Measurements from ENCODE around the gene SIRT7. TPM values are rescaled to one million over a fixed set of nuclear protein-coding genes. Genes with fewer than 3 reads are reported as not detected.

The SIRT7 gene
- total and polyA plus RNA-seq, 2 donors (not counting 3 experiments of a cell fraction or from before 2014, with no cell fraction given): 11.6 to 28.8 TPM

GRCh38 chr17:81944858-81945257, 26.9 kb upstream of the SIRT7 start:
- ChIA-PET CTCF (interaction anchor here (0.9 to 1.7 kb wide), 3 partner anchors 15 to 75 kb away, joined by 3 to 5 read pairs (median 4); no protein-coding TSS in a partner anchor), POLR2A (interaction anchor here (0.7 kb wide), 1 partner anchor 120 kb away, joined by 3 read pairs; no protein-coding TSS in a partner anchor)
- no peak overlapping the region for H3K4me2 ChIP-seq (ENCODE audit: insufficient read depth, low read length)
- H3K9ac ChIP-seq (replicated peaks; ENCODE audit: extremely low read depth, insufficient read depth, low read length): no peak overlapping the region
- no peaks in the 10 kb centered on the region for H3K79me2 ChIP-seq (ENCODE audit: control insufficient read depth, insufficient read depth, low read length)
- no peaks in the 10 kb centered on the region for H3K4me1 ChIP-seq (ENCODE audit: control insufficient read depth, extremely low read depth, insufficient read depth, low read length)
- no peak for TF ChIP-seq POLR2A (IDR thresholded peaks at IDR 0.05; ENCODE audit: low read depth, low read length)
- TF ChIP-seq, protein P1, sequence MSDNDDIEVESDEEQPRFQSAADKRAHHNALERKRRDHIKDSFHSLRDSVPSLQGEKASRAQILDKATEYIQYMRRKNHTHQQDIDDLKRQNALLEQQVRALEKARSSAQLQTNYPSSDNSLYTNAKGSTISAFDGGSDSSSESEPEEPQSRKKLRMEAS (IDR thresholded peaks at IDR 0.05; ENCODE audit: insufficient read depth, insufficient read length): no peak
- no peak for TF ChIP-seq POLR2AphosphoS5 (IDR thresholded peaks at IDR 0.05; ENCODE audit: insufficient read depth, low read depth, low read length)
- no peak for TF ChIP-seq FOS (IDR thresholded peaks at IDR 0.05; ENCODE audit: borderline replicate concordance, insufficient read depth, low read length)
- TF ChIP-seq EZH2 (IDR thresholded peaks at IDR 0.05; ENCODE audit: borderline replicate concordance, low read depth, low read length, severe bottlenecking): no peak
- no peak for TF ChIP-seq MYC (IDR thresholded peaks at IDR 0.05; ENCODE audit: low read depth, low read length)
- TF ChIP-seq JUN (IDR thresholded peaks at IDR 0.05; ENCODE audit: borderline replicate concordance, insufficient read depth, insufficient read length, low read depth): no peak
- TF ChIP-seq, protein P2, sequence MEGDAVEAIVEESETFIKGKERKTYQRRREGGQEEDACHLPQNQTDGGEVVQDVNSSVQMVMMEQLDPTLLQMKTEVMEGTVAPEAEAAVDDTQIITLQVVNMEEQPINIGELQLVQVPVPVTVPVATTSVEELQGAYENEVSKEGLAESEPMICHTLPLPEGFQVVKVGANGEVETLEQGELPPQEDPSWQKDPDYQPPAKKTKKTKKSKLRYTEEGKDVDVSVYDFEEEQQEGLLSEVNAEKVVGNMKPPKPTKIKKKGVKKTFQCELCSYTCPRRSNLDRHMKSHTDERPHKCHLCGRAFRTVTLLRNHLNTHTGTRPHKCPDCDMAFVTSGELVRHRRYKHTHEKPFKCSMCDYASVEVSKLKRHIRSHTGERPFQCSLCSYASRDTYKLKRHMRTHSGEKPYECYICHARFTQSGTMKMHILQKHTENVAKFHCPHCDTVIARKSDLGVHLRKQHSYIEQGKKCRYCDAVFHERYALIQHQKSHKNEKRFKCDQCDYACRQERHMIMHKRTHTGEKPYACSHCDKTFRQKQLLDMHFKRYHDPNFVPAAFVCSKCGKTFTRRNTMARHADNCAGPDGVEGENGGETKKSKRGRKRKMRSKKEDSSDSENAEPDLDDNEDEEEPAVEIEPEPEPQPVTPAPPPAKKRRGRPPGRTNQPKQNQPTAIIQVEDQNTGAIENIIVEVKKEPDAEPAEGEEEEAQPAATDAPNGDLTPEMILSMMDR (IDR thresholded peaks at IDR 0.05; ENCODE audit: extremely low read depth in 1 of 2, insufficient read depth in 1 of 2, low read depth in 1 of 2, low read length in 2 of 2): no peak
- TF ChIP-seq GATA2 (IDR thresholded peaks at IDR 0.05; ENCODE audit: insufficient read depth, insufficient read length, low read depth, low read length): no peak
- H4K20me1 ChIP-seq (replicated peaks; ENCODE audit: control insufficient read depth, extremely low read depth, insufficient read depth, low read length): no peaks in the 10 kb centered on the region
- no TSS peak for BruUV-seq (replicated peaks)
- intact Hi-C loops (cut with micrococcal nuclease) (no loop called here), dilution Hi-C loops (cut with MboI; ENCODE audit: extremely low pct_ligation_motif_present, low sequenced_read_pairs) (no loop called here)
- peaks cover 0 to 7% of the 10 kb centered on the region in 2 experiments for H3K27me3 ChIP-seq (ENCODE audit: control insufficient read depth in 2 of 2, insufficient read depth in 2 of 2, low read length in 2 of 2)
- no peak overlapping the region for H3K4me3 ChIP-seq (replicated peaks in 1 of 3; ENCODE audit: insufficient read depth in 1 of 3, low read depth in 1 of 3, low read length in 3 of 3)
- no peak overlapping the region for H3K27ac ChIP-seq (ENCODE audit: insufficient read depth, low read depth, low read length)
- DNase-seq (ENCODE audit: low read depth, low spot score) (no peak), FAIRE-seq (no peak)
- H3K9me3 ChIP-seq (replicated peaks; ENCODE audit: control insufficient read depth, insufficient read depth, low read length): no peaks in the 10 kb centered on the region
- H2AFZ ChIP-seq (ENCODE audit: low read depth, low read length): no peak overlapping the region
- no peaks in the 10 kb centered on the region for H3K9me1 ChIP-seq (replicated peaks; ENCODE audit: control insufficient read depth, extremely low read depth, insufficient read depth, low read length)
- no peaks in the 10 kb centered on the region for H3K36me3 ChIP-seq (ENCODE audit: control insufficient read depth in 2 of 2, extremely low read depth in 1 of 2, insufficient read depth in 2 of 2, low read length in 2 of 2)
